Astrocyte of the cerebellum (primary cell): Measurements from ENCODE around the gene PPP1R9B.
A peak's percentile ranks its signal among the peaks of the same experiment; 100 is the strongest.

ENCODE experiments used
- DNase-seq: peaks from one replicate; pipeline ENCODE4 v3.0.0-alpha.2; 2011; ENCODE audit warnings: low read depth
- H3K4me3 ChIP-seq: 2 replicates; pipeline ENCODE4 v1.5.1; 2011; ENCODE audit warnings: mild to moderate bottlenecking, low read depth, low read length, moderate library complexity
- in situ Hi-C: cut with HindIII; loops from 2 replicates; pipeline ENCODE4 v1.10.0; 2017; ENCODE audit warnings: low sequenced_read_pairs
- TF ChIP-seq, protein P1 (sequence below): IDR thresholded peaks from 2 replicates; pipeline ENCODE4 v1.5.1; 2012; ENCODE audit warnings: low read length, low read depth, moderate library complexity, mild to moderate bottlenecking; ENCODE audit errors: missing control alignments

PPP1R9B gene

DNA sequence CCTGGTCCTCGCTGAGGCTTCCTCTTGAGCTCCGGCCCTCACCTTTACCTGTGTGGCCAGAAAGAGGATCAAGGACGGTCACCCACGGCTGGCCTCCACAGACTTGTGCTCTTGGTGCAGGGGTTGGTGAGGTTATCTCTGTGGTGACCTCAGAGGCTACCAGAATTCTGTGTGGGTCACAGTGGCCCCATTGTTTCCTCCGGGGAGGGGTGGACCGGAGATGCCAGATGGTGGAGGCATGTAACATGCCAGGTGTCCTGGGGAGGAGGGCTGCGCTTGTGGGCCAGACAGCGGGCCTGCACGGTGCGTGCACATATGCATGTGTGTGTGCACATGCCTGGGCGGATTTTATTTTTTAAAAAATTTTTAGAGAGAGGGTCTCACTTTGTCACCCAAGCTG, 21.7 kb upstream of the PPP1R9B start:
- TF ChIP-seq, protein P1, sequence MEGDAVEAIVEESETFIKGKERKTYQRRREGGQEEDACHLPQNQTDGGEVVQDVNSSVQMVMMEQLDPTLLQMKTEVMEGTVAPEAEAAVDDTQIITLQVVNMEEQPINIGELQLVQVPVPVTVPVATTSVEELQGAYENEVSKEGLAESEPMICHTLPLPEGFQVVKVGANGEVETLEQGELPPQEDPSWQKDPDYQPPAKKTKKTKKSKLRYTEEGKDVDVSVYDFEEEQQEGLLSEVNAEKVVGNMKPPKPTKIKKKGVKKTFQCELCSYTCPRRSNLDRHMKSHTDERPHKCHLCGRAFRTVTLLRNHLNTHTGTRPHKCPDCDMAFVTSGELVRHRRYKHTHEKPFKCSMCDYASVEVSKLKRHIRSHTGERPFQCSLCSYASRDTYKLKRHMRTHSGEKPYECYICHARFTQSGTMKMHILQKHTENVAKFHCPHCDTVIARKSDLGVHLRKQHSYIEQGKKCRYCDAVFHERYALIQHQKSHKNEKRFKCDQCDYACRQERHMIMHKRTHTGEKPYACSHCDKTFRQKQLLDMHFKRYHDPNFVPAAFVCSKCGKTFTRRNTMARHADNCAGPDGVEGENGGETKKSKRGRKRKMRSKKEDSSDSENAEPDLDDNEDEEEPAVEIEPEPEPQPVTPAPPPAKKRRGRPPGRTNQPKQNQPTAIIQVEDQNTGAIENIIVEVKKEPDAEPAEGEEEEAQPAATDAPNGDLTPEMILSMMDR, result no peak
- H3K4me3 ChIP-seq, result no peak overlapping the region
- in situ Hi-C loops, result loop anchor here (10.0 kb wide), 1 partner anchor 123 kb away; no protein-coding TSS in a partner anchor
- no peak for DNase-seq

DNA sequence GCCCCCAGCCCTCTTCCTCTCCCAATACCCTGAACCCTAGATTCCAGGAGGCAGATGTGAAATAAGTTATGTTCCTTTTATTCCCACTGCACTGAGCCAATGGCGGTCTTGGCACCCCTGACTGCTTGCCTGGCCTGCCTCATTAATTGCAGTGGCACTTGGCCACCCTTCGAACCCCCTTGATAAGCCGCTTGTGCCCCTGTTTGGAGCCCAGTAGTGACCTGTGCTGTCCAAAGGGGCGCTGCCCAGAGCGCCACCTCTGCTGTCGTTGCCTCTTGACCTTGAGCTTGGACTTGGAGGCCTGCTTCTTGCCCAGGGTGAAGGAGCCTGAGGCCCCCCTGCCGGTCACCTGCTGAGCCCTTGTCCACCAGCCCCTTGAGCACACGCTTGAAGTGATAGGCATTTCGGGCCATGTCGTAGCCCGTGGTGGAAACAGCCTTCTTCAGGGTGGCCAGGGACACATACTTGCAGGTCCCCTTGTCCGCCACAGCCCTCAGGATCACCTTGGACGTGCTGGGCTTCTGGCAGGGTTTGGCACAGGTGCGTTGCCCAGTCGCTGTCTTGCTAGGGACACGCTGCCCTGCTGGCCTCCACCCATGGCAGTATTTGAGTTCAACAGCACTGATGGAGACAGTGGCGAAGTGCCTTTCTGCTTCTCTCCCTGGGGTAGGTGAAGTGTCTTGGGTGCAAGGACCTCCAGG, 21.0 kb upstream of the PPP1R9B start:
- in situ Hi-C loops, result loop anchor here (10.0 kb wide), 1 partner anchor 123 kb away; no protein-coding TSS in a partner anchor
- TF ChIP-seq, protein P1, result no peak
- no peak for DNase-seq
- no peak overlapping the region for H3K4me3 ChIP-seq

DNA sequence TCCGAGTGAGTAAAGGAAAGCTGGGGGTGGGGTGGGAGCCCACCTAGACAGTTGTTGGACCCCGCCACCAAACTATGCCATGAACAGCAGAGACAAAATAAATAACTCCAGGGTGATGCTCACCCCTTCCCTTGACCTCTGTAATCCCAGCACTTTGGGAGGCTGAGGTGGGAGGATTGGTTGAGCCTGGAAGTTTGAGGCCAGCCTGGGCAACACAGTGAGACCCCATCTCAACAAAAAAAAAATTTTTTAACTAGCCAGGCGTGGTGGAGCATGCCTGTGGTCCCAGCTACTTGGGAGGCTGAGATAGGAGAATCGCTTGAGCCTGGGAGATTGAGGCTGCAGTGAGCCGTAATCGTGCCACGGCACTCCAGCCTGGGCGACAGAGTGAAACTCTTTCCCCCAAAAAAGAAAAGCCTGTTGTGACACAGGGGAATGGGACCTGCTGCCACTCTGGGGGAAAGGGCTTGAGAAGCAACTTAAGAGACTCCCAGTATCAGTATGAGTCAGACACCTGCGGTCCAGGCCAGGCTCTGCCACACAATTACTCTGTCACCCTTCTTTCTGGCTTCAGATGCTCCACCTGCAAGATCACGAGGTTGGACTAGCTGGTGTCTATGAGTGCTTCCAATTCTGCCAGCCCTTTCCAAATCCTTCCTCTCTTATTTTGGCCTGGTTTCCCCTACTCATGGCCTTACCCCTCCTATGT, 20.3 kb upstream of the PPP1R9B start:
- DNase-seq, result no peak
- TF ChIP-seq, protein P1, result no peak
- H3K4me3 ChIP-seq, result no peak overlapping the region
- in situ Hi-C loops, result loop anchor here (10.0 kb wide), 1 partner anchor 124 kb away; no protein-coding TSS in a partner anchor

DNA sequence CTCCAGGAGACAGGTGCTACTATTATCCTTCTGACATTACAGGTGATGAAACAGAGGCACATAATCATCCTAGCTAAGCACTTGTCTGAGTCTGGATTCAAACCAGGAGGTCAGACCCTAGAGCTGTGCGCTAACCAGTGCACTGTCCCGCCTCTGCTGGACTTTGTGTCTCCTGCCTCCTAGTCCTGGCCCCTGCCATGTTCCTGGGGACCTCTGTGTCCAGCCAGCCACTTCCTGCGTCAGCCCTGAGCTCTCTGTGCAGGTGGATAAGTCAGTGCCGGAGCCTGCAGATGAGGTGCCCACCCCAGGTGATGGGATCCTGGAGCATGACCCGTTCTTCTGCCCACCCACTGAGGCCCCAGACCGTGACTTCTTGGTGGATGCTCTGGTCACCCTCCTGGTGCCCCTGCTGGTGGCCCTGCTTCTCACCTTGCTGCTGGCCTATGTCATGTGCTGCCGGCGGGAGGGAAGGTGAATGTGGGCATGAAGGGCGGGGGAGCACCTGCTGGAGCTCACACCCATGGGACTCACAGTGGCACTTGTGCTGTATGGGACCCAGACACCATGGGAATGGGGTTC, 19.5 kb upstream of the PPP1R9B start:
- H3K4me3 ChIP-seq, result no peak overlapping the region
- TF ChIP-seq, protein P1, result no peak
- no peak for DNase-seq
- in situ Hi-C loops, result loop anchor here (10.0 kb wide), 1 partner anchor 125 kb away; no protein-coding TSS in a partner anchor

DNA sequence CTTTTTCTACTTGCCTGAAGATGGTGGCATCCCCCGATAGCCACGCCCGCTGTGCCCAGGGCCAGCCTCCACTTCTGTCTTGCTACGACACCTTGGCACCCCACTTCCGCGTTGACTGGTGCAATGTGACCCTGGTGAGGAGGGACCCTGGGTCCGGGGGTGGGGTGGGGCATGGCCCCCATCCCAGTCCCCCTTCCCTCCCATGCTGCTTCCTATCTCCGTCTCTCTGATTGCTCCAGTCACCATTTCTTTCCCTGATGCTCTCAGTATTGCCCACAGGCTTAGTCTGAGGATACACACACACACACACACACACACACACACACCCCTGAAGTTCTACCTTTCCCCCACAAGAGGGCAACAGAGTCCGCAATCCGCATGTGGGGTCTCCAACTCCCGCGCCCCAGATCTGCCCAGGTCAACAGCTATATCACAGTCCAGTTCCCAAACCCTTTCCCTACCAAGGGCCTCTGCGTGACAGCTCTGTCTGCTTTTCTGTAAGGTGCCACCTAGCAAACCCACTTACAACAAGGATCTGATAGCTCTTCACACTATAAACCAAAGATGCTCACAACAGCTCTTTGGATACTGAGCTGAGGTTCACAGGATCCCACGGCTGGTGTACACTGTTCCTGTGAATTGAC, 18.8 kb upstream of the PPP1R9B start:
- in situ Hi-C loops, result no loop called here
- no peak overlapping the region for H3K4me3 ChIP-seq
- peak; percentile 43 for DNase-seq
- TF ChIP-seq, protein P1, result peak; percentile 94

DNA sequence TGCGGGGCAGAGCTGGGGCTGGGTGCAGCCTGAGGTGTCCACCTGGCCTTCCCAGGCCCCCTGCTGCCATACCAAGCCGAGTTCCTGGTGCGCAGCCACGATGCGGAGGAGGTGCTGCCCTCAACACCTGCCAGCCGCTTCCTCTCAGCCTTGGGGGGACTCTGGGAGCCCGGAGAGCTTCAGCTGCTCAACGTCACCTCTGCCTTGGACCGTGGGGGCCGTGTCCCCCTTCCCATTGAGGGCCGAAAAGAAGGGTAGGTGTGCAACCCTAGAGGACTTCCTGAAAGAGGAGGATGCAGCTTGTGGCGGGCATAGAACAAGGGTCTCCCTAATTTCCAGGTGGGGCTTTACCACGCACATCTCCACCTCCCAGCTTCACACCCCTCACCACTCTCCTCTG, 17.8 kb upstream of the PPP1R9B start:
- no peak for DNase-seq
- H3K4me3 ChIP-seq, result no peak overlapping the region
- in situ Hi-C loops, result no loop called here
- TF ChIP-seq, protein P1, result no peak
